Measurements from ENCODE around the gene GLRA1.

DNA sequence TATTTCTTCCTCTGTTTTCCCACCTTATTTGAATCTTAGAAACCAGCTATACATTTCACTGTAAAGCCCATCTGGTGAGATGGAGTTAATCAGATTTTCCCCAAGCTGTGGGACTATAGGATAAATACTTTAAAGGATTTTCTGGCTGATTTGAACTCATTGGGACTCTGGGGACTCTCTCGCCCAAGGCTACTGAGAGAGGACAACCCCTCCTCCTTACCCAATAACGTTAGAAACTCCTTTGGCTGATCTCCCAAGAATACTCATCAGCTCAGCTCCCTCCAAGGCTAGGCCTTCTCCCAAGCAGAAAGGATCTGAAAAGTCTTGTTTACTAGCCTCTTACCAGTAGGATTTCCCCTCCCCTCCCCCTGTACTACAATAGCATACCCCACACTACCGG lies 1.5 kb upstream of the GLRA1 start:
- TF ChIP-seq POLR2AphosphoS5 (IDR thresholded peaks at IDR 0.05; ENCODE audit: low read depth, low read length) (no peak), POLR2A (IDR thresholded peaks at IDR 0.05; ENCODE audit: low read depth, low read length) (no peak), SPI1 (IDR thresholded peaks at IDR 0.05; ENCODE audit: low read depth, low read length) (no peak), TAF1 (IDR thresholded peaks at IDR 0.05; ENCODE audit: low read depth, low read length) (no peak)
